NCI-H2196 (cell line): ENCODE results near the gene TSC22D3.
A peak's percentile ranks its signal among the peaks of the same experiment; 100 is the strongest.
"Not testable (repeated sequence)": the region's sequence is repeated elsewhere in the genome, so short reads cannot be mapped to it uniquely, and the experiment has no call there.

Experiments used
- DNase-seq: peaks from one replicate; lab custom pipeline; 2025; ENCODE audit not compliant: unreplicated experiment; lab: John Stamatoyannopoulos, UW

The TSC22D3 gene

DNA sequence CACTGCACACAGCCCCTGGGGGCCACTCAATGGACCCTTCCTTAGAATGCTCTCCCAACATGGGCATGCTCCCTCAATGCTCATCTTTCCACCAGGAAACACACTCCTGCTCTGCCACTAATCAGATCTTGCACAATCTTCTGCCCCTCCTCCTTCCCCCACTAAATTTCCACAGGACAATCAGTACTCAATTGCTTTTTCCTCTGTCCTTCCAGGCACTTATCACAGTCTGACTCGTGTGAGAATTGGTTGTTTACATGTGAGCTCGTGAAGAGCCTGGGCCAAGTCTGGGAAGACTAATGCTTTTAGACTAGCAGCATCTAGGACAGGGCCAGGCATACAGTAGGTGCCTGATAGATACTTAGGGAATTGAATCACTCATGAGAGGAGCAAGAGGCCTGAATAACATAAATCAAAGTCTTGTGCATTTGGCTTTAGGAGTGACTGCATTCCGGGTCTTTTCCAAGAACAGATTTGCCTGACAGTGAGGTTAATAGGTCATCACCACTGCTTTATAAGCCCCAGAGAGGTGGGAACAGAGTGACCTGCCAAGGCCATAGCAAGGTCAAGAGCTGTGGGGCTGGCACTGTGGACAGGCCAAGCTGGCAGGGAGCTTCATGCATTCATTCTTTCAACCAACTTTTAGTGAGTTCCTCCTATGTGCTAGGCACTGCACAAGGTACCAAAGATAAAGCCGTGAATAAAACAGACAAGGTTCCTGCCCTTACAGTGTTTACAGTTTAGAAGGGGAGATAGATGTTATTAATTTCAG, 92.3 kb downstream of the TSC22D3 start:
- no peak for DNase-seq

GRCh38 chrX:107682256-107682655, 93.3 kb downstream of the TSC22D3 start:
- no peak for DNase-seq

- DNase-seq = no peak
These were observed 96.4 kb downstream of the TSC22D3 start for GRCh38 chrX:107678957-107679740.

GRCh38 chrX:107677909-107678308, 97.7 kb downstream of the TSC22D3 start:
- no peak for DNase-seq

DNA sequence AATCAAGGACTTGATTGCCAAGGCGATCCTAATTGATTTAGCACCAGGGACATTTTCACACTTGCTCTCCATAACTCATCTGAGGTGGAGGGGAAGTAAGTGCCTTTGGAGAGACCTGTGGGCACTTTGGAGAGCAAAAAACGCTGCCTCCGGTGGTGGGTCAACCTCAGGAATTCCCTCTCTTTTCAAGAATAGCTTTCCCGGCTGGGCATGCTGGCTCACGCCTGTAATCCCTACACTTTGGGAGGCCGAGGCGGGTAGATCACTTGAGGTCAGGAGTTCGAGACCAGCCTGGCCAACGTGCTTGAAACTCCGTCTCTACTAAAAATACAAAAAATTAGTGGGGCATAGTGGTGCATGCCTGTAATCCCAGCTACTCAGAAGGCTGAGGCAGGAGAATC, 98.1 kb downstream of the TSC22D3 start:
- DNase-seq = no peak

DNA sequence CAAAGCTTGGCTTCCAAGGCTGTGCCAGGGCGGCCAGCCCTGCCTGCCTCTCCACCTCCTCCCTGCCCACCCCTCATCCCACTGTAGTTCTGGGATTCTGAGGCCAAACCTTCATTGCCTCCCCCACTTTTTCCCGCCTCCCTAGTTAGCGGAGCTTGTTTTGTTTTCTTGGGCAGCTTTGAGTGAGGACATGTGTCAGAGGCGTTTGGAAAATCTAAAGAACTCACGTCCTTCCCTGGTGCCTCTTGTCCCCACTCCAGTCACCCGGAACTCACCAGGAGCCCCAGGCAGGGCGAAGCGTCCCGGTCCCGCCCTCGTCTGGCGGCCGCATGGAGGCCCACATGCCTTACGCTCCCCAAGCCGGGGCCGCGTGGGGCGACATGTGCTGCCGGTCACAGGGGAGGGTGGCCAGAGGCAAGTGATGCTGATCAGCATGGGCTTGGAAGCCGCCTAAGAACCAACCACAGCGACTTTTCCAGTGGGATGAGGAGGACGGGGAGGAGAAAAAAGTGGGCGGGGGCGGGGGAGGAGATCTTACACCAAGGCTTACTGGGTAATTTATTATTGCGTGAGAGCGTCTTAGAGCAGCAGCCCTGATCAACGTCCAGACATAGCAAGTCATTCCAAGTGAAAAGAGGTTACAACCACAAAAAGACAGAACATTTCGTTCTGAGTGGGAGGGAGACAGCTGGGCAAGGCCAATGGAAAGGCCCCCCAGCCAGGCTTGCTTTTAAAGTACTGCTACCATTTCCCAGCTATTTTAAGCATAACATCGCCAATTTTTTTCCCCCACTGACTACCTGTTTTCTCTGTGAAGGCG, 98.8 kb downstream of the TSC22D3 start:
- no peak for DNase-seq

- DNase-seq = no peak
These were observed 99.6 kb downstream of the TSC22D3 start for GRCh38 chrX:107675823-107676555.

- no peak for DNase-seq
These were observed 100.3 kb downstream of the TSC22D3 start for GRCh38 chrX:107675365-107675654.

GRCh38 chrX:107674480-107675364, 100.9 kb downstream of the TSC22D3 start:
- DNase-seq = no peak

DNA sequence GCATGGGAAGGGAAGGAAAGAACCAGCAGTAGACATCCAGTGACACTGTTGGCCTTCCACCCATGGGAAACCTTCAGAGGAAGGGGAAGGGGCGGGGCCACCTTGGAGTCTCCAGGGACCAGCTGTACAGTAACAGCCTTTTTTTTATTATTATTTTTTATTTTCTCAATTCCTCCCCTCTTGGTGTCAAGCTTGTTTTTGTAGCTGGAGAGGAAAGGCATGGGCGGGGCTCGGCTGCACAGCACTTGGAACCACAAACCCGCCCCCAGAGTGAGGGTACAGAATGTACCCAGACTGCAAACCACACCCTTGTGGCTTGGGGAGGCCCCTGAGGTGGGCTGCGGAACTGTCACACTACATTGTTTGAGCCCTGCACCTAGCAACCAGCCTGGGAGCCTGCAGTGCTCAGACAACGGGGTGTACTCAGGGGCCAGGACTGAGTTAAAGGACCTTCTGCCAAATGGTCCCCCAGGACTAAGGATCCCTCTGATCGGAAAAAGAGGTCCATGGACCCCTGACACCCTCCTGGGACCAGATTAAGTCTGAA, 101.6 kb downstream of the TSC22D3 start:
- DNase-seq = no peak

GRCh38 chrX:107673431-107673830, 102.2 kb downstream of the TSC22D3 start:
- DNase-seq = no peak

- peak; percentile 27 for DNase-seq
These were observed 102.6 kb downstream of the TSC22D3 start for GRCh38 chrX:107672955-107673378.

DNA sequence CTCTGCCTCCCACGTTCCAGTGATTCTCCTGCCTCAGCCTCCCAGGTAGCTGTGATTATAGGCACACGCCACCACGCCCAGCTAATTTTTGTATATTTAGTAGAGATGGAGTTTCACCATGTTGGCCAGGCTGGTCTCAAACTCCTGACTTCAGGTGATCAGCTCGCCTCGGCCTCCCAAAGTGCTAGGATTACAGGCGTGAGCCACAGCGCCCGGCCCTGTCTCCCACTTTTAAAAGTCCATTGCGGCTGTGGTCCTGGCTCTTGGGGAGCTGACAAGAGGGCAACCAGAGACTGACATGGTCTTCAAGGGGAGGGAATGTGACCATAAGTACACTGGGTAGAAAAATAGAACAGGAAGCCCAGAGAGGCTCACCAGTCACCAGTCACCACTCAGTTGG, 104.3 kb downstream of the TSC22D3 start:
- DNase-seq = not testable (repeated sequence)

GRCh38 chrX:107669885-107670628, 105.5 kb downstream of the TSC22D3 start:
- no peak for DNase-seq

DNA sequence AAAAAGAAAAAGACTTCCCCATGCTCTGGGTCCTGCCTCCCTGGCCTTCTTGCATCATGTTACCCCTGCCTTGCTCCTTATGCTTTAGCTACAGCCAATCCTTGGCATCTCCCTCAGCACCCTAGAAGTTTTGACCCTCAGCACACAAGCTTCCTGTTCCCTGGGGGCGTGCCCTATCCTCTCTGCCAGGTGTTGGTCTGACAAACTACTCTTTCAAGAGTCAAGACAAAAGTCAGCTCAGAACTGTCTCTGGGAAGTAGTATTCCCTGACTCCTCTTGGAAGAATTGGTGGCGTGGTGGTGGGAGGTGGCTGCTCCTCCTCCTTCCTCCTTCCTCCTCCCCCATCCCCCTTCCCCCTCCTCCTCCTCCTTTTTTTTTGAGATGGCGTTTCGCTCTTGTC, 106.3 kb downstream of the TSC22D3 start:
- no peak for DNase-seq

DNA sequence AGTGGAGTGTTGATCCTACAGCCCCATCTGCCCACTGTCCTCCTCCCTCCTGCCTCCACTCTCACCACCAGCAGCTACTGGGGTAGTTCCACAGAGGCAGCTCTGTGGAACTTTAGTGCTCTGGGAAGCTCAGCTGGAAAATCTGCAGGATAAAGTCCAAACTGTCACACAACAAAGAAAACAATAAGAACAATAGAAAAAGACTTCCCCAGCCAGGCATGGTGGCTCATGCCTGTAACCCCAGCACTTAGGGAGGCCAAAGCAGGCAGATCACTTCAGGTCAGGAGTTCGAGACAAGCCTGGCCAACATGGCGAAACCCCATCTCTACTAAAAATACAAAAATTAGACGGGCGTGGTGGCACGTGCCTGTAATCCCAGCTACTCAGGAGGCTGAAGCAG, 106.9 kb downstream of the TSC22D3 start:
- DNase-seq = not testable (repeated sequence)

GRCh38 chrX:107667426-107667825, 108.2 kb downstream of the TSC22D3 start:
- DNase-seq = no peak

DNA sequence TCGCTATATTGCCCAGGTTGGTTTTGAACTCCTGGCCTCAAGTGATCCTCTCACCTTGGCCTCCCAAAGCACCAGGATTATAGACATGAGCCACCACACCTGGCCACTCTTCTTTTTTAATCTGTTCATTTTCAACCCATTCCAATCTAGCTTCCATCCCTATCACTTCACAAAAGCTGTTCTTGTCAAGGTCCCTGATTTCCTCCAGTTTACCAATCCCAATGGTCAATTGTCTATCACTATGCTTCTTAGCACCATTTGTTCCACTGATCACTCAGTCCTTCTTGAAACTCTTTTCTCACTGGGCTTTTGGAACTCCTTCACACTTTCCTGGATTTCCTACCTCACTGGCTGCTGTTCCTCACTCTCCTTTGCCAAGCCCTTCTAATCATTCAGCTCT, 108.7 kb downstream of the TSC22D3 start:
- DNase-seq = no peak
